Prostate gland (tissue), 2 donors: ENCODE data around the gene EMILIN1.

Experiments
- POLR2A ChIP-seq: fragments of 450-650 bp; IDR thresholded peaks from one replicate; pipeline ENCODE4 v1.6.1; 2016; ENCODE audit warnings: antibody characterized with exemption, mild to moderate bottlenecking
- POLR2AphosphoS5 ChIP-seq: sonication (generic); formaldehyde crosslinking; IDR thresholded peaks from one replicate; pipeline ENCODE4 v1.6.1; 2017; ENCODE audit warnings: antibody characterized with exemption
- TF ChIP-seq, protein P1 (sequence below), 4 experiments: fragments of 200-600 bp in 2 of 4; fragments of 450-650 bp in 2 of 4; sonication (generic) in 2 of 4; IDR thresholded peaks; 1 replicate in 3 of 4; 2 replicates in 1 of 4; pipeline ENCODE4 v1.5.1; 2016 to 2019; ENCODE audit warnings: antibody characterized with exemption in 4 of 4, mild to moderate bottlenecking in 2 of 4, moderate library complexity in 2 of 4

DNA sequence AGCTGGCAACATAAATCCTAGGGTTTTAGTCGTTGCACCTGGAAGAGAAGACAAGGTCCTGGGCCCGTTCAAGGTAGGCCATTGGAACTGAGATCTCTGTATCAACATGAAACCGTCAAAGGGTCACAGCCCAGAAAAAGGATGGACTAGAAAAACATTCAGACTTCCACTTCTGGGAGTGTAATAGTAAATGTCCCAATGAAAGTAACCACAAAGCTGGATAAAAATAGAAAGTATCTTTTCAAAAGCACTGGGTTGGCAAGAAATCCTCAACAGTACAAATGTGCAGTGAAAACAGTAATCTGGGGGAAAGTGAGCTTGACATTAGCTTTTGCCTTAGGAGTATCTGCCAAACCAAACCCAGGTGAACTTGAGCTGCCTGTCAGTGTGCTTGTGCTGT lies 27.6 kb downstream of the EMILIN1 start:
- TF ChIP-seq POLR2AphosphoS5 (no peak), POLR2A (no peak)
- TF ChIP-seq, protein P1, sequence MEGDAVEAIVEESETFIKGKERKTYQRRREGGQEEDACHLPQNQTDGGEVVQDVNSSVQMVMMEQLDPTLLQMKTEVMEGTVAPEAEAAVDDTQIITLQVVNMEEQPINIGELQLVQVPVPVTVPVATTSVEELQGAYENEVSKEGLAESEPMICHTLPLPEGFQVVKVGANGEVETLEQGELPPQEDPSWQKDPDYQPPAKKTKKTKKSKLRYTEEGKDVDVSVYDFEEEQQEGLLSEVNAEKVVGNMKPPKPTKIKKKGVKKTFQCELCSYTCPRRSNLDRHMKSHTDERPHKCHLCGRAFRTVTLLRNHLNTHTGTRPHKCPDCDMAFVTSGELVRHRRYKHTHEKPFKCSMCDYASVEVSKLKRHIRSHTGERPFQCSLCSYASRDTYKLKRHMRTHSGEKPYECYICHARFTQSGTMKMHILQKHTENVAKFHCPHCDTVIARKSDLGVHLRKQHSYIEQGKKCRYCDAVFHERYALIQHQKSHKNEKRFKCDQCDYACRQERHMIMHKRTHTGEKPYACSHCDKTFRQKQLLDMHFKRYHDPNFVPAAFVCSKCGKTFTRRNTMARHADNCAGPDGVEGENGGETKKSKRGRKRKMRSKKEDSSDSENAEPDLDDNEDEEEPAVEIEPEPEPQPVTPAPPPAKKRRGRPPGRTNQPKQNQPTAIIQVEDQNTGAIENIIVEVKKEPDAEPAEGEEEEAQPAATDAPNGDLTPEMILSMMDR (IDR thresholded peaks at IDR 0.05), result no peak
